ENCODE data around the gene IHH.

IHH gene

DNA sequence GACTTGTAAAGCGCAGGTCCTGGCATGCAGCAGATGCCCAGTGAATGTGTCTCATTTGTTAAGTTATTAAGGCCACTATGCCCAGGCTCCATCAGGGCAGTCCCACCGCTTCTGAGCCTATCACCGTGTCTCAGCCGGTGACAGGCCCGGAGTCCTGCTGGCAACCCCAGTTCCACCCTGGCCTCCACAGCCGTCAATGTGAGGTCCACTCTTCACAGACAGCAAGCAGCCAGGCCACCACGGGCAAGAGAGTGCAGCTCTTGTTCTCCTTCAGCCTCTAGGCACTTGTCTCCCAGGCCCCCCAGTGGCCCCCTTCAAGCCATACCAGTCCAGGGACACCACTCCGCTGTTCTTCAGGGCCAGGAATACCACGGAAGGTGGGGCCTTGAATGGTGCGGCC is 42.0 kb downstream of the IHH start:
- no peak for DNase-seq (ENCODE audit: low read depth)

DNA sequence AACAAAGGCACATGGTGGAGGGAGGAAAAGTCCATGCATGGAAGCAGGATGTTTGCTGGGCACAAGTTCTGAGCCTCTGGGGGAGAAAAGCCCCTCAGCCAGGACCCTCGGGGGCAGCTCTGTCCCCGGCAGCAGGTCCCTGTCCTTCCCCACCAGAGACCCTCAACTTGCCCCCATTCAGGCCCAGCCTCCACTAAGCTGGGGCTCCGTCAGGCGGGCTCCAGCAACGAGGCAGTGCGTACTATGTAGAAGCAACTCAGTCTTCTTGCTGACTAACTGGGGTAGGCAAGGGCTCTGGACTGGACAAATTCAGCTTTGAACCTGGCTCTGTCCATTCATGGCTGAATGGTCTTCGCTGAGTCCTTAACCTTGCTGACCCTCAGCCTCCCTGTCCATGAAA is 42.4 kb downstream of the IHH start:
- no peak for DNase-seq (ENCODE audit: low read depth)

DNA sequence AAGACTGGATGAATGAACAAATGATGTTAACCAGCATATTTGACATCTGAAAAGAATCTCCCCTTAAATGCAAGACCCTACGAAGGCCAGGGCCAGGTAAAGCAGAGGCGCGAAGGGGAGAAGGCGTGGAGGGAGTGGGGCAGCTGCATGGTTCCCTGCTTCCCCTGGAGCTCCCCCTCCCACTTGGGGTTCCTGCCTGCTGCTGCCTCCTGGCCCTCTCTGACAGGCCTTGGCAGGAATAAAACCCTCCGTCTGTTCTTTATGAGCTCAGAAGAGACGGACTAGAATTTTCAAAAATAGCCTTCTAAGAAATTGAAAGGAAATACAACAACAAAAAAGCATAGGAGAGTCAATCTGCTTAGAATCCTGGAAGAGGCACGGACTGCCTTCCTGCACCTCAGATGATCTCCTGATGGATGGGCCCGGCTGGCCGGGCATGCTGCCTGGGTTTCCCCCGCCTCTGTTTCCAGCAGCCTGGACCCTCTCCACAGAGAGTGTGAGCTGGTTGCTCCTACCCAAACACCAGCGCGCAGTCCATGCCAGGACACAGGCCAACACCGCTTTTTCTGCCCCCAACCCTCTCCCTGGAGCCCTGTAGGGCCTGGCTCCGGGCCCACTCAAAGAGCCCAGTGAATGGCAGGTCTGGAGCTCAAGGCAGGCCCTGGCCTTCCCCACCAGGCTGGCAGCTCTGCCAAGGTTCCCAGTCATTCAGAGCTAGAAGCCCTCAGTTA is 43.4 kb downstream of the IHH start:
- no peak for DNase-seq (ENCODE audit: low read depth)

DNA sequence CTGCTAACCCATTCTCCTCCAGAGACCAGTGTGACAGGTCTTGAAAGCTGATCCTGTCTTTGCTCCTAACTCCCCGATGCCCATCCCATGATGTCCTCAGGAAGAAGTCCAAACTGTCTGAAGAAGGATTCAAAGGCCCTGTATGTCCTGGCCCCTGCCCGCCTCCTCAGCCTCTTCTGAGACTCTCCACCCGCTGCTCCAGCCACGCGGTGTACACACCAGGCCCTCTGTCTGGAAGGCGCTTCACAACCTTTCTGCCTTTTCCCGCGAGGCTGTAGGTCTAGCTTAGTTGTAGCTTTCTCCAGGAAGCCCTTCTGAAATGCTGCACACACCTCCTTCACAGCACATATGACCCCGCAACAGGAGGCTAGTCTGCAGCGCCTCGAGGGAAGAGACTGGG is 44.0 kb downstream of the IHH start:
- DNase-seq (ENCODE audit: low read depth), result no peak

DNA sequence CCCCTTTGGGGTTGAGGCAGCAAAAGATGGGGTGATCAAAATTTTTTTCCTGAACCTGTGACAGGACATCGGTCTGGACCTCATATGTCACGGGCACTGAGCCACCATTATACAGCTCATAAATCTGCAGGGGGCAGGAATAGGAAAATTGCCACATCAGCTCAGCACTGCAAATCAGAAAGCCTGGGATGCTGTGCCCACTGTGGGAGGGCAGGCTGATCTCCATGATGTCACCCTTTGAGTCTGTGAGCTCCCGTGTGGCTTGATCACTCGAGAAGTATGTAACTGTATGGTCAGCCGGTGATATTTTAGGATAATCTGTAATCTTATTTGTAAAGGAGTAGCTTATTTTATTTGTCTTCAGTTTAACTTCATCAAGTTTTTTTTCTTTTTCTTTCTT is 49.8 kb downstream of the IHH start:
- DNase-seq (ENCODE audit: low read depth), result no peak

DNA sequence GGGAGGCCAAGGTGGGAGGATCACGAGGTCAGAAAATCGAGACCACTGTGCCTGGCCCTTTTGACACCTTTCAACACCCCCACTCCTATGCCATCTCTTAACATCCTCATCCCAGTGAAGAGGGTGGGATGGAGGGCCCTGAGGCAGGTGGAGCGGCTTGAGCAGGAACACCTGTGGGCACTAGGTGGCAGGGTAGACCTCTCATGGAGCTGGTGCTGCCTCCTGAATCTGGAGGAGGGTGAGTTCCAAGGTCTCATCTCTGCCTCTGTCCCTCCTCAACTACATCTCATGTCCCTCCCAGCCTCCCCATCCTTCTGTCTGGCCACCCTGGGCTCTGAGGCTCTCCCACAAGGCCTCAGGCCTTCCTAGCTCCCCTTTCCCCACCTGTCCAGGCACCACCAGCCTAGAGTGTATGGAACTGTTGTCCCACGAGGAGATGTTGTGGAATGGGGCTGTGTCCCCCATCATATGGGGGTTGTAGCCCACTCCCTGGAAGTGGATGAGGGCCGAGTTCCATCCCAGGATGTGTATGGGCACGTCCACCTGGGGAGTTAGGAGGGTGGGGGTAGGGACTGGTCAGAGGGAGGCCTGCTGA is 50.5 kb downstream of the IHH start:
- no peak for DNase-seq (ENCODE audit: low read depth)

DNA sequence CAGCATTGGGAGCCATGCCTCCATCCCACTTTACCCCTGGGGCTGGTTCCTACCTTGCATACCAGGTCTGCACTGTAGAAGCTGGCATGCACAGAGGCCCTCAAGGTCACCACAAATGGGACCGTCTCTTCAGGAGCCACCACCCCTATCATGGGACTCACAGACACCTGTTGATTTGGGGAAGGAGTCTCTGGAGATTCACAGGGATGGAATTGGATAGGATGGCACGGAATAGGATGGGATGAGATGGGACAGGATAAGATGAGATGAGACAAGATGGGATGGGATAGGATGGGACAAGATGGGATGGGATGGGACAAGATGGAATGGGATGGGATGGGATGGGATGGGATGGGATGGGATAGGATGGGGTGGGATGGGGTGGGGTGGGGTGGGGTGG is 51.4 kb downstream of the IHH start:
- no peak for DNase-seq (ENCODE audit: low read depth)
